OCI-LY1 (cell line): ENCODE data around the gene FAM83G.
"Not testable (repeated sequence)": the region's sequence is repeated elsewhere in the genome, so short reads cannot be mapped to it uniquely, and the experiment has no call there.

ENCODE experiments used
- H2AFZ ChIP-seq: fragments of 200-600 bp; sonication (generic), shearing (Covaris generic); 2 replicates; pipeline ENCODE4 v1.6.0; 2014; ENCODE audit warnings: antibody characterized with exemption, mild to moderate bottlenecking, low read length
- H3F3A ChIP-seq: fragments of 200-600 bp; sonication (generic), shearing (Covaris generic); 2 replicates; pipeline ENCODE4 v1.6.0; 2014; ENCODE audit warnings: mild to moderate bottlenecking, antibody characterized with exemption, low read length, moderate library complexity; ENCODE audit not compliant: insufficient read depth
- H3K27ac ChIP-seq: fragments of 200-600 bp; sonication (generic); 2 replicates; pipeline ENCODE4 v1.5.1; 2014; ENCODE audit warnings: low read length, mixed run types, mild to moderate bottlenecking, low read depth; ENCODE audit not compliant: poor library complexity, severe bottlenecking
- H3K27me3 ChIP-seq: fragments of 200-600 bp; sonication (generic); 2 replicates; pipeline ENCODE4 v1.6.0; 2014; ENCODE audit warnings: antibody characterized with exemption, mild to moderate bottlenecking, low read length, moderate library complexity; ENCODE audit not compliant: insufficient read depth
- H3K36me3 ChIP-seq: fragments of 200-600 bp; sonication (generic); 2 replicates; pipeline ENCODE4 v1.6.1; 2014; ENCODE audit warnings: mild to moderate bottlenecking, antibody characterized with exemption, low read length, moderate library complexity, mixed read lengths; ENCODE audit not compliant: insufficient read depth
- H3K4me1 ChIP-seq: fragments of 200-600 bp; sonication (generic); 2 replicates; pipeline ENCODE4 v1.5.1; 2014; ENCODE audit warnings: mild to moderate bottlenecking, low read length, moderate library complexity; ENCODE audit not compliant: insufficient read depth, severe bottlenecking
- H3K4me2 ChIP-seq: fragments of 200-600 bp; sonication (generic), shearing (Covaris generic); 2 replicates; pipeline ENCODE4 v1.6.1; 2014; ENCODE audit warnings: low read length
- H3K4me3 ChIP-seq: fragments of 200-600 bp; sonication (generic); 2 replicates; pipeline ENCODE4 v1.5.1; 2014; ENCODE audit warnings: low read length, low read depth, mild to moderate bottlenecking, mixed read lengths; ENCODE audit not compliant: poor library complexity, severe bottlenecking
- H3K79me2 ChIP-seq: fragments of 200-600 bp; shearing (Covaris generic); 2 replicates; pipeline ENCODE4 v1.6.1; 2016; ENCODE audit warnings: mixed run types, low read length, mixed read lengths; ENCODE audit not compliant: insufficient read depth
- H3K9ac ChIP-seq: fragments of 200-600 bp; sonication (generic), shearing (Covaris generic); 2 replicates; pipeline ENCODE4 v1.6.1; 2014; ENCODE audit warnings: mild to moderate bottlenecking, low read length, mixed read lengths
- H3K9me2 ChIP-seq: fragments of 200-600 bp; sonication (generic), shearing (Covaris generic); 2 replicates; pipeline ENCODE4 v1.6.1; 2014; ENCODE audit warnings: low read depth, mild to moderate bottlenecking, low read length, mixed read lengths
- H3K9me3 ChIP-seq: fragments of 200-600 bp; shearing (Covaris generic); 2 replicates; pipeline ENCODE4 v1.6.1; 2014; ENCODE audit warnings: low read length, mixed read lengths
- H4K20me1 ChIP-seq: fragments of 200-600 bp; sonication (generic), shearing (Covaris generic); 2 replicates; pipeline ENCODE4 v1.6.0; 2016; ENCODE audit warnings: mild to moderate bottlenecking, low read length; ENCODE audit not compliant: insufficient read depth
- EZH2 ChIP-seq: fragments of 200-600 bp; sonication (generic), shearing (Covaris generic); IDR thresholded peaks from 2 replicates; pipeline ENCODE4 v1.8.0; 2017; ENCODE audit warnings: borderline replicate concordance, mixed run types, mild to moderate bottlenecking, antibody characterized with exemption, low read length, moderate library complexity, mixed read lengths
- TF ChIP-seq, protein P1 (sequence below): fragments of 200-600 bp; sonication (generic), shearing (Covaris generic); IDR thresholded peaks from 2 replicates; pipeline ENCODE4 v1.5.1; 2017; ENCODE audit warnings: mild to moderate bottlenecking, antibody characterized with exemption, low read length, moderate library complexity, mixed read lengths

Gene FAM83G

DNA sequence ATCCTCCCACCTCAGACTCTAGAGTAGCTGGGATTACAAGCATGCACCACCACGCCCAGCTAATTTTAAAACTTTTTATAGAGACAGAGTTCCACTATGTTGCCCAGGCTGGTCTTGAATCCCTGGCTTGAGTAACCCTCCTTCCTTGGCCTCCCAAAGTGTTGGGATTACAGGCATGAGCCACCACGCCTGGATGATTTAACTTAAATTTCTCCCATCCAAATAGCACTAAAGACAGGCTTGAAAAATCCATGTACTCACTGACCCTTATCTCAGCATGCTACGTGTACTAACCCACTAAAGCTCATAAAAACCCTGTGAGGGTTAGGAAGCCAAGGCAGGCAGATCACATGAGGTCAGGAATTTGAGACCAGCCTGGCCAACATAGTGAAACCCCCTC, 48.0 kb downstream of the FAM83G start:
- H3K9ac ChIP-seq, result no peak overlapping the region
- H3K27me3 ChIP-seq, result no peaks in the 10 kb centered on the region
- H3F3A ChIP-seq, result no peaks in the 10 kb centered on the region
- no peaks in the 10 kb centered on the region for H3K4me1 ChIP-seq
- no peak overlapping the region for H3K4me3 ChIP-seq
- no peak overlapping the region for H3K27ac ChIP-seq
- H3K36me3 ChIP-seq, result no peaks in the 10 kb centered on the region
- H3K9me3 ChIP-seq, result no peaks in the 10 kb centered on the region
- H3K79me2 ChIP-seq, result no peaks in the 10 kb centered on the region
- no peak for TF ChIP-seq EZH2
- TF ChIP-seq, protein P1, sequence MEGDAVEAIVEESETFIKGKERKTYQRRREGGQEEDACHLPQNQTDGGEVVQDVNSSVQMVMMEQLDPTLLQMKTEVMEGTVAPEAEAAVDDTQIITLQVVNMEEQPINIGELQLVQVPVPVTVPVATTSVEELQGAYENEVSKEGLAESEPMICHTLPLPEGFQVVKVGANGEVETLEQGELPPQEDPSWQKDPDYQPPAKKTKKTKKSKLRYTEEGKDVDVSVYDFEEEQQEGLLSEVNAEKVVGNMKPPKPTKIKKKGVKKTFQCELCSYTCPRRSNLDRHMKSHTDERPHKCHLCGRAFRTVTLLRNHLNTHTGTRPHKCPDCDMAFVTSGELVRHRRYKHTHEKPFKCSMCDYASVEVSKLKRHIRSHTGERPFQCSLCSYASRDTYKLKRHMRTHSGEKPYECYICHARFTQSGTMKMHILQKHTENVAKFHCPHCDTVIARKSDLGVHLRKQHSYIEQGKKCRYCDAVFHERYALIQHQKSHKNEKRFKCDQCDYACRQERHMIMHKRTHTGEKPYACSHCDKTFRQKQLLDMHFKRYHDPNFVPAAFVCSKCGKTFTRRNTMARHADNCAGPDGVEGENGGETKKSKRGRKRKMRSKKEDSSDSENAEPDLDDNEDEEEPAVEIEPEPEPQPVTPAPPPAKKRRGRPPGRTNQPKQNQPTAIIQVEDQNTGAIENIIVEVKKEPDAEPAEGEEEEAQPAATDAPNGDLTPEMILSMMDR, result no peak
- H2AFZ ChIP-seq, result no peak overlapping the region
- H3K4me2 ChIP-seq, result no peak overlapping the region
- H3K9me2 ChIP-seq, result no peaks in the 10 kb centered on the region
- H4K20me1 ChIP-seq, result no peaks in the 10 kb centered on the region

DNA sequence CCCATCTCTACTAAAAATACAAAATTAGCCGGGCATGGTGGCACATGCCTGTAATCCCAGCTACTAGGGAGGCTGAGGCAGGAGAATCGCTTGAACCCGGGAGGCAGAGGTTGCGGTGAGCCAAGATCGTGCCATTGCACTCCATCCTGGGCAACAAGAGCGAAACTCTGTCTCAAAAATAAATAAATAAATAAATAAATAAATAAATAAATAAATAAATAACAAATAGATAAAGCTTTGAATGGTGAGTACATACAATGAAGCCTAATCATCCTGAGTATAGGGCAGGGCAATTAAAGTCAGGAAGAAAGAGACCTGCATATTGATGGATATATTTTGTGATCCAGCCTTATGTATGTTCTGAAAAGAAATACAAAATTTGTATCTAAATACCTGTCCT, 48.5 kb downstream of the FAM83G start:
- H4K20me1 ChIP-seq, H3K4me2 ChIP-seq: not testable (repeated sequence)

DNA sequence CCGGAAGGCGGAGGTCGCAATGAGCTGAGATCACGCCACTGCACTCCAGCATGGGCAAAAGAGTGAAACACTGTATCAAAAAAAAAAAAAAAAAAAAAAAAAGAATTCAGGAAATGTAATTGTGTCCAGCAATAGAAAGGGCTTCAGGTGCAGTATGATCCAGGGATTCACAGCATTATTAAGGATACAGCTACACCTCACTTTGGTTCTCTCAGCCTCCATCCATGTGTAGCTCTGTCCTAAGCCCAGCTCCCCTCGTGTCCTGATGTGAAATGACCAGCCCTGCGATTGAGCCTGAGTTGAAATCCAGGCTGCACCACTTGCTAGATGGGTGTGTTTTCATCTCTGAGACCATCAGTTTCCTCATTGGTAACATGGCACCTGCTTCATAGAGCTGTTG, 49.6 kb downstream of the FAM83G start:
- no peaks in the 10 kb centered on the region for H3K9me3 ChIP-seq
- no peaks in the 10 kb centered on the region for H3F3A ChIP-seq
- H3K4me2 ChIP-seq, result no peak overlapping the region
- H3K9ac ChIP-seq, result no peak overlapping the region
- no peak overlapping the region for H3K27ac ChIP-seq
- no peak for TF ChIP-seq EZH2
- TF ChIP-seq, protein P1, result no peak
- no peaks in the 10 kb centered on the region for H3K9me2 ChIP-seq
- no peak overlapping the region for H2AFZ ChIP-seq
- H3K36me3 ChIP-seq, result no peaks in the 10 kb centered on the region
- no peaks in the 10 kb centered on the region; the same call in 1 of the 2 replicates for H3K27me3 ChIP-seq
- no peaks in the 10 kb centered on the region for H3K79me2 ChIP-seq
- no peak overlapping the region for H3K4me3 ChIP-seq
- H4K20me1 ChIP-seq, result no peaks in the 10 kb centered on the region
- no peaks in the 10 kb centered on the region for H3K4me1 ChIP-seq

More for the DNA sequence above, 48.5 kb downstream of the FAM83G start:
- H3K27ac ChIP-seq, H3K27me3 ChIP-seq, H3K4me1 ChIP-seq, H3K9me3 ChIP-seq, H2AFZ ChIP-seq, H3F3A ChIP-seq, H3K36me3 ChIP-seq, H3K79me2 ChIP-seq, H3K9me2 ChIP-seq, H3K4me3 ChIP-seq, H3K9ac ChIP-seq: not testable (repeated sequence)

DNA sequence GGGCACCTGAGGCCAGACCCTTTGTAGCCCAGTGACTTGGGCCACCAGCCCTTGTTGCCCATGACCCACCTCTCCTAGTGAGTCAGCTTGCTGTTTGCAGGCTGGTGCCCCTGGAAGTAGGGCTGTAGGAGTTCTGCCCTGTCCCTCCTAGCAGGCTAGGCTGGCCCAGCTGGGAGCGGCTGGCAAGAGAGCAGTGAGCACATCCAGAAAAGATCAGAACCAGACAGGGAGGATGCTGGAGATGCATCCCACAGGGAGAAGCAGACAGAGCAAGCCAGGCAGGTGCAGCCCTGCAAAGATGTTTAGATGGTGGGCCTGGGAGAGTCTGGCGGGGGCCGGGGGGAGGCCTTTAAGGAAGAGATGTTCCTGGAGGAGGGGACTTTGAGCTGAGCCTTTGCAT, 50.2 kb downstream of the FAM83G start:
- H3K36me3 ChIP-seq, result no peaks in the 10 kb centered on the region
- no peaks in the 10 kb centered on the region for H3F3A ChIP-seq
- no peaks in the 10 kb centered on the region for H3K9me3 ChIP-seq
- H3K9ac ChIP-seq, result no peak overlapping the region
- H2AFZ ChIP-seq, result no peak overlapping the region
- TF ChIP-seq, protein P1, result no peak
- no peak for TF ChIP-seq EZH2
- no peaks in the 10 kb centered on the region for H3K9me2 ChIP-seq
- H3K27ac ChIP-seq, result no peak overlapping the region
- H3K79me2 ChIP-seq, result no peaks in the 10 kb centered on the region
- H3K4me1 ChIP-seq, result no peaks in the 10 kb centered on the region
- no peak overlapping the region for H3K4me3 ChIP-seq
- no peaks in the 10 kb centered on the region for H4K20me1 ChIP-seq
- H3K27me3 ChIP-seq, result no peaks in the 10 kb centered on the region; the same call in 1 of the 2 replicates
- H3K4me2 ChIP-seq, result no peak overlapping the region
